CD4-positive, alpha-beta T cell treated with Interleukin-4 for 1 hour (primary cell): ENCODE results near the gene TCL1A.

Experiments used
- DNase-seq, 2 donors: peaks; one replicate each; pipeline ENCODE4 v3.0.0-alpha.2; 2020 to 2022

Gene TCL1A

DNA sequence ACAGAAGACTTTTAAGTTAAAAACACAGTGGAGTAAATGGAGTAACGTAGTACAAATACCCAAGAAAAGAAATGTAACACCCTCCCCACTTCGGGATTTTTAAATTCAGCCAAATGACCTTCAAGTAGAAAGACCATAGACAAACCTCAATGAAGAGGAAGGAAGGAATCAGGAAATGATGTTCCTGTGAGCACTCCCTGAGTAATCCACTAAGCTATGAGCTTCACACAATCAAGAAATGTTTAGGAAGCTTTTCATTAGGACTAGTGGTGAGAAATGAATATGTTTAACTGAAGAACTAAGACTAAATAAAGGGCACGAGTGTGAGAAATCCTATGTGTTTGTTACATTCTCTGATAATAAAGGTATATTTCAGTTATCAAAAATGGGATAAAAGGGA is 10.1 kb downstream of the TCL1A start:
- DNase-seq, result no peak

DNA sequence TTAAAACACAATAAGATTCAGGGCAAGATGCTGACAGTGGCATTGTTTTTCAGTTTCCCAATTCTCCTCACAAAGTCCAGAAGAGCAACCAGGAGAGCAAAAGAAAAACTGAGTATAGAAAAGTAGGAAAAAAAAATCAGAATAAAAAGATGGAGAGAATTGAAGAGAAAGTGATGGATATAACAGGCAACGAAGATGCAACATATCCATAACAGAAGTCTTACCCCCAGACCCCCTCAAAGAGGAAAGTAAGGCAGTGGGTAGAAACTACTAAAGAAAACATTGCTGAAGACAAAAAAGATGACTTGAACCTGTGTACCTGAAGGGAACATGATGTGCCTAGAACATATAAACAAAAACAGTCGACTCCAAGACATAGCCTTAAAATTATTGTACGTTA is 10.6 kb downstream of the TCL1A start:
- no peak for DNase-seq

DNA sequence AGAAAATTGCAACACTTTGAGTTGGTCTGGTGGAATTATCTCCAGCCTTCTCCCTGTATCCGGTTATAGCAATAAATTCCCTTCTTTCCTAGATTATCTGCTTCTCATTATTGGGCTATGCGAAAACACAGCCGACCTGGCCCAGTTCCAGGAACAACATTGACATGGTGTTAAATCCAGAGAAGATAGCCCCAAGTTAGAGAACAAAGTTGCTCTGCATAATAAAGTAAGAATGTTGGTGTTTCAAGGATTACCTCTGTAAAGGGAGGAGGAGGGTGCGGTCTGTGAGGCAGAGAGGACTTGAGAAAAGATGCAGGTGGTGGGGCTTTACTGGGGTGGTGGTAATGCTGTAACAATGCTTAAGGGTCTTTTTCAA is 12.1 kb downstream of the TCL1A start:
- no peak for DNase-seq

DNA sequence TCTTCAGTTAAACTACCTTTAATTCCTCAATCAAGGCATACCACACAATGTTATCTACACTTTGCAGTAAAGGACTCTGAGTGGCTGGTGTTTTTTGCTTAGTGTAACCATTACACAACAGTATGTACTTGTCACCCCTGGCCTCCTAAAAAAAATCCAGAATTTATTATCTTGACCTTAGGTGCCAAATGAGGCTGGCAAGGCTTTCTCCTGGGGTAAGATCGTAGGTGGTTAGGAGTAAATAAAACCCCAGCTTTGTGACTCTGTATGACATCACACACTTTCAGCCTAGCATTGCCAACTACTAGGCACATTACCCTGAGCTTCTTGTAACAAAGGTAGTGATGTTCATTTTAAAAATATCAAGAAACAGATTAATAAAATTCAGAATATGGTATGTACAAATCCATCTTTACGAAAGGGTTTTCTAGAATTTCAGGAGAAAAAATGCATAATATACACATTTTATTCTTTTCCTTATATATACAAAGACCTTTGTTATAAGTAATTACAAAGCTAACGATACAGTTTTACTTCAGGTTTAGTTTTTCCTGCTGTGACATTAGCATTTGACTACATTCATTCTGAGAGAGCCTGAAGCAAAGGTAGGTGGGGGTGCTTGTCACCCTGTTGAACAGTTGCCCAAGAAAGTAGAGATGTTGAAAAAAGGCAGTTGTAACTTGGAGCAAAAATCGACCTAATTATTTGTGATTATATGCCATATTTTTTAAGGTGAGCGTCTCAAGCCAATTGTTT is 13.5 kb downstream of the TCL1A start:
- no peak for DNase-seq

DNA sequence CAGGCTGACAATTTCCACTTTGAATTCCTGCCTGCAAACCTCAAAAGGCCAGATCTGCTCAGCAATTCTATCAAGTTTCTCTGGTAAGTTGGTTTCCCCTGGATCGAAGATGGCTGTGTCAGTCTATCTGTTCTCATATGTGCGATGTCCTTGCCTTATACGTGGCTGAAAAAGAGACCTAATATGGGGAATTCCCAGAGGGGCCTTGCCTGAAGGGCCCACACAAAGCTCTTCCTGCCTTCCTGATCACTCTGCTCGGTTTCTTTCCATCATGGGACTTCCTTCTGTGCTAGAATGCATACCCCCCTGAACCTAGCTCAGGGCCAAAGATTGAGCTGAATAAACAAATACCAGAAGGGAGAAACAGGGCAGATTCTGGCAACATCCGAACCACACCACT is 14.5 kb downstream of the TCL1A start:
- no peak for DNase-seq

DNA sequence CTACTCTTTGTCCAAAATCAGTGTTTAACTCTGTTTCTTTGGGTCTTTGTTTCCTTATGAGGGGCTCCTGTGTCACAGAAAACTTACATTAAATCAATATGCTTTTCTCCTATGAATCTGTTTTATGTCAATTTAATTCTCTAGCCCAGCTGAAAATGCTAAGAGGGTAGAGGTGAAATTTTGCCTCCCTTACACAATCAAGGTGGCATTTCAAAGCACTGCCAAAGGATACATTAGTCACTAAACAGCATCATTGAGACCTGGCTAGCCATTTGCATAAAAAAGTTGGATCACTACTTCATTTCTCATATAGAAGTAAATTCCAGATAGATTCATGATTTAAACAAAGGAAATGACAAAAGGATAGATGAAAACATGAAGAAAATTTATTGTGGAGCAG is 15.6 kb downstream of the TCL1A start:
- DNase-seq, result no peak

DNA sequence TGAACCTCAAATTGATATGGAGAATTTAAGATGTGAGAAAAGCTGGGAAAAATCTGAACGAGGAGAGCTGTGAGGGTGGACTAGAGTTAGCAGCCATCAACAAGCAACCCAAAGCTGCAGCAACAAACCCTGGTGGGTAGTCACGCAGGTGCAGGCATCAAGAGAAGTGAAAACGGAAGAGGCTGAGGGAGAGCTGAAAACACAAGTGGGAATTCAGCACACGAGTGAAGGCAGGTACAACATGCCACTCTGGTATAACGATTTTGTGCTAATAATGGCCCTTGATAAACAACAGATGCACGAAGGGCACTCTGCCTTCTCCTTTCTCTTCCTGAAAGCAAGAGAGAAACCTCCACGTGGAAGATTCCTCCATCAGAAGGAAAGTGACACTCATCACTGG is 16.2 kb downstream of the TCL1A start:
- peak in 1 of 2 donors; percentile 39 for DNase-seq

DNA sequence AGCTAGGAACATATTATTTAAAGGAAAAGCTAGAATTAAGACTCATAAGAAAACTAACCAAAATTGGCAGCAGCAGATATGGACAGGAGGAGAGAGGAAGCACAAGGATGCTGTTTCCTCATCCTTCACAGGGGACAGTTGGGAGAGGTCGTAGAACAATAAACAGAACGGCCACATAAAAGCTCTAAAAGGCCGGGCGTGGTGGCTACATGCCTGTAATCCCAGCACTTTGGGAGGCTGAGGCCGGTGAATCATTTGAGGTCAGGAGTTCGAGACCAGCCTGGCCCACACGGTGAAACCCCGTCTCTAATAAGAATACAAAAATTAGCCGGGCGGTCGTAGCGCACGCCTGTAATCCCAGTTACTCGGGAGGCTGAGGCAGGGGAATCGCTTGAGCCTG is 17.2 kb downstream of the TCL1A start:
- no peak for DNase-seq

DNA sequence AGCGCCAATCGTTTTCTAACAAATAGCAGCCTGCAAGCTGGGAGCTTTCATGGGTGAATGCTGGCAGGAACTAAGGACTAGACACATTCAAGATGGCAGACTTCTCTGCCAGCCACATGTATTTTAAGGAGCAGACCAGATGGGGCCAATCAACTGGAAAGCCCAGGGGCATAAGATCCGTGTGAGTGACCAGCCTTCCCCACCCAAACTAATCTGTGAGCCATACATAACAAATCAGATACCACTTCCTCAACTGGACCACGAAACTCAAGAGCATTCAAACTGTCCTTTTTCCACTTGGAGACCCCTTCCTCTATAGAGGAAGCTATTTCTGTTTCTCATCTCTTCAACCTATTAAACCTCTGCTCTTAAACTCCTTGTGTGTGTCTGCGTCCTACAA is 18.0 kb downstream of the TCL1A start:
- DNase-seq, result peak in 1 of 2 donors; percentile 41

DNA sequence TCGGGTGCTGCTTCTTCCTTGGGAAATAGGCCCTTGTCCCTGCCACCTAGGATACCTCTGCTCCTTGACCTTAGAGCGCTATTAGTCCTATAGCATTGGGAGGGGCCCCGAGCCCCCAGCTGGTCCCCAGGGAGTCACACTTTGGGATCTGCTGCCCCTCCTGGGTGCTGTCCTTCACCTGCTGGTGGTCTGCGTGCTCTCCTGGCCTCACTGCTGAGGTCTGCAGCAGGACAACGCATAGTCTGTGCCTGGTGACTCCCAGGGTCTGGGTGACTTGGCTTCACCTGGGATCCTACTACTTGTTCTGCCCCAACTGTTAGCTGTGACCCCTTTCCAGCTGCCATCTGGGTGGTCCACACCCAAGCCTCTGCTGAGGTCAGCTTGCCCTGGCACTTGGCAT is 18.9 kb downstream of the TCL1A start:
- DNase-seq, result no peak

DNA sequence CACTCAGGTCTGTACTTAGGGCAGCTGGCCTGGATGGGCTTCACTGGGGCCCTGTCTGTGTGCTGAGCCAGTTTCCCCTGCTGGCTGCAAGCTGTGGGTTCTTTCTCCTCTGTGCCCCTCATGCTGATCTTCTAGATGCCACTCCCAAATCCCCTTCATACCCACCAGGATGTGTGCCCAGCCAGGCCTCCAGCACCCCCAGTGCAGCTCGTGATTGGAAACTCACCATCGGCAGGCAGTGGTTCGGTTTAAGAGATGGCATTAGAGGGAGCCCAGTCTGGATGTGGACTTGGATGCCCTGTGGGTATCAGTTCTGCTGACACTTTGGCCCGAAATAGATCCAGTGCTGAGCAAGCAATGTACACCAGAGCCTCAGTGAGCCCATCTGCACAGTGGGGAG is 21.8 kb downstream of the TCL1A start:
- no peak for DNase-seq

DNA sequence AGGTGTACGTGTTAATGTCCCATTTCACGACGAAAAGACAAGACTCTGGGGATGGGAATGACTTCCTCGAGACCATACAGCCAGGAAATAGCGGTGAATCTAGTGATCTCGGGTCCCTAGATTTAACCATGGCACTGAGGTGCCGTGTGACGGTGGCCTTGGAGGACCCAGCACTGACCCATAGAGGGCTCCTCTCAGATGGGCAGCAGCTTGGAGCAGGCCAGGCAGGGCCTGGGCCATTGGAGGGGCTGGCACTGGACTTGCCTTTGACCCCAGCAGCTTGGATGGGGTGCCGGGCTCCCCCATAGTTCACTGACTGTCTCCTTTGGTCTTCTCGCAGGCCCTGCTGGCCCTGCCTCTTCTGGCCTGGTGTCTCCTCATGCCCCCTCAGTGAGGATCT is 22.3 kb downstream of the TCL1A start:
- no peak for DNase-seq

DNA sequence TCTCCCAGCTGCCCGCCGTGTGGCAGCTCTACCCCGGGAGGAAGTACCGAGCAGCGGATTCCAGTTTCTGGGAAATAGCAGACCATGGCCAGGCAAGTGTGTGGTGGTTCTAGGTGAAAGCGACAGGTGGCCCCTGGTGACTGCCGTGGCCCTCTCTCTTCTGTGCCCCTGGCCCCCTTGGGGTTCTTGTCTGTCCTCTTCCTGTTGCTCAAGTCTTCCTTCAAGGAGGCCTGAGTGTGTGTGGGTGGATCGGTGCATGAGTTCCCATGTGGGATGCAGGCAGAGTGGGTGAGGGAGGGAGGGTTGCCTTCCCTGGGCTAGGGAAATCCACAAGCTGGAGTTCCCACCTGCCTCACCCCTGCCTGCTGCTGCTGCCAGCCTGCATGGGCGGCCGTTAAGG is 23.1 kb downstream of the TCL1A start:
- no peak for DNase-seq

DNA sequence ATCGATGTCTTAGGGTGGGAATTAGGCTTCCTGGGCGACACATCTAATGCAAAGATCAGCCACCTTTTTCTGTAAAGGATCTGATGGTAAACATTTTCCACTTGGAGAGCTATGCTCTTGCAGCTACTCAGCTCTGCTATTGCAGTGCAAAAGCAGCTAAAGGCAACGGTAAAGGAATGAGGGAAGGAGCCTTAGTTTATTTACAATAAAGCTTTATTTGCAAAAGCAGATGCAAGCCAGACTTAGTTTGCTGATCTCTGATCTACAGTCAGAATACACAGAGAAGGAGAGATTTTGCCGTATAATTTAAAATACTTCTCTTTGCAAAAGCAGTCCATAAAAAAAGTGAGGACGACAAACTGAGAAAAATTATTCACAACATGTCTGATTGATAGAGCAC is 24.5 kb downstream of the TCL1A start:
- DNase-seq, result no peak

DNA sequence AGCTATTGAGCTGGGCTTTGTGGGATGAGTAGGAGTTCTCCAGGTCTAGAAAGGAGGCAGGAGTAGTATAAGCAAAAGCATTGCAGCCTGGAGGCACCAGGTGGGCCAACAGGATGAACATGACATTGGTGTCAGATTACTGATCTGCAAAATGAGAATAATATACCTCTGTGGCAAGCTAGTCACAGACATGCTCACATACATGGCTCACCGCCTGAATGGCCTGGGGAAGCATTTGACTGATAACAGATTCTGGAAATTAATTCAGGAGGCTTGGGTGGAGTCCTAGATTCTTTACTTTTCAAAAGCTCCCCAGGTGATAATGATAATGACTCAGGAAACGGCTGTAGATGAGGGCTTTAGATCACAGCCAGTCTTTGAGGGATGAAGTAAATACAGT is 27.0 kb downstream of the TCL1A start:
- DNase-seq, result no peak

DNA sequence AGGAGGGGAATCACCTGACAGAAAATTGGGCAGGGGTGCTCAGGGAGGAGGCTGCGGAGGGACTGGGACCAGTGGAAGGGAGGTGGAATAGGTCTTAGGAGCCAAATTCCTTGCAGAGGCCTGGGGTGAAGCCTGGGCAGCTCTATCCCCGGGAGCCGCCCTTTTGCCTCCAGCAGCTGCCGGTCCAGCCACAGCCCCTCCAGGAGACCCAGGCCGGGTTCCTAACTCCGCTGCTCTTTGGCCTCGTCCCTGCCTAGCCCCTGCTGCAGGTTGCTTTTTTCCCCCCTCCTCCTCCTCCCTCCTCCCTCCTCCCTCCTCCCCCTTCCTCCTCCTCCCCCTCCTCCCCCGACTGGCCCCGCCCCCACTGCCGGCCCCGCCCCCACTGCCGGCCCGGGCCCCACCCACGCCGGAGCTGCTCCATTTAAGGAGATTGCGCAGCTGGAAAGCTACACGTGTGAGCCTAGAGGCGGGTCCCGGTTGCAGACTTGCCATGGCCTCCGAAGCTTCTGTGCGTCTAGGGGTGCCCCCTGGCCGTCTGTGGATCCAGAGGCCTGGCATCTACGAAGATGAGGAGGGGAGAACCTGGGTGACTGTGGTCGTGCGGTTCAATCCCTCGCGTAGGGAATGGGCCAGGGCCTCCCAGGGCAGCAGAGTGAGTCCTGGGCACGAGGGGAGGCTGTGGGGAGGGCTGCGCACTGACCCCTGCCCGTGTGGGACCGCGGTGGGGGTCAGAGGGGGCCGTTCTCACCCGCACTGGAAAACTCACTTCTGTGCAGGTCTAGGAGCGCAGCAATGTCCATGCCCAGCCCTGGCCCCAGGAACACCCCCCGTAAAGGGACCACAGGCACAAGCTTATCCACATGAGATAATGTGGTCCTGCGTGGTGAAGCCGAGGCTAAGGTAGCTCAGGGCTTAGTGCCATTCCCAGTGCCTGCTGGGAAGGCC is 27.7 kb downstream of the TCL1A start, which contains the start of gene TCL1B:
TSS of gene TCL1B (plus strand) at position 449 of the 945 bp plus-strand sequence. CDS start at position 491, 42 bp downstream.
- no peak for DNase-seq

DNA sequence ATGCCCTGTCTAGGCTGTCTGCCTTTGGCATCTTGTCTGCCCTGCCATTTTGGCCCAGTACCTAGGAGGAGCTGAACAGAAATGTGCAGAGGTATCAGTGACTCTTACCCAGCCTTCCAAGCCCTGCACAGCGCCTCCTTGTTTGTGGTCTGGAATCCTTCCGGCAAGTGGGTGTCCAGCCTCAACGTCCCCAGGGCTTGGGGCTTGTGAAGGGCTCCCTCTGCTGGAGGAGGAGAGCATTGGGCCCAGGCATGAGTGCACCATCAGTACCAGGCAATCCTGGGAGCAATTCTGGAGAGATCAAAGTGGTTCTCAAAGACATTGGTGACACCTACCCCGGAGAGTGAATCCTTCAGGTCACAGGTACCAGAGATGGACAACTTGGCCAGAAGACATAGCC is 30.1 kb downstream of the TCL1A start:
- peak in 1 of 2 donors; percentile 19 for DNase-seq

DNA sequence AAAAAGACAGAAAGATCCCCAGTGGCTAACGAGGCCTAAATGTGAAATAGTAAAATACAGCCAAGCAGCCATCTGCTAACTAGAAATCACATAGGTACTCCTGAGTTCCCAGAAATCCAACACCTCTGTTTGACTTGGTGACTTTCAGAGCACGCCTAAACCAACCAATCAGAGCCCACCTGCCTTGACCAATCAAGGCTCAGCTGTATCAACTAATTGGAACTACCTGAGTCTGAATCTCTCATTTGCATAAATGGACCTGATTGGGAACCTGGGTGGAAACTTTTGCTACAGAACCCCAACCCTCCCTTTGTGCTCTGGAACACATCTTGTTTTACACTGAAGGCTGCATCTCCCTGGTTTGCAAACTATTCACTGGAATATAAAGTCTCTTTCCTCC is 32.8 kb downstream of the TCL1A start:
- DNase-seq, result no peak

DNA sequence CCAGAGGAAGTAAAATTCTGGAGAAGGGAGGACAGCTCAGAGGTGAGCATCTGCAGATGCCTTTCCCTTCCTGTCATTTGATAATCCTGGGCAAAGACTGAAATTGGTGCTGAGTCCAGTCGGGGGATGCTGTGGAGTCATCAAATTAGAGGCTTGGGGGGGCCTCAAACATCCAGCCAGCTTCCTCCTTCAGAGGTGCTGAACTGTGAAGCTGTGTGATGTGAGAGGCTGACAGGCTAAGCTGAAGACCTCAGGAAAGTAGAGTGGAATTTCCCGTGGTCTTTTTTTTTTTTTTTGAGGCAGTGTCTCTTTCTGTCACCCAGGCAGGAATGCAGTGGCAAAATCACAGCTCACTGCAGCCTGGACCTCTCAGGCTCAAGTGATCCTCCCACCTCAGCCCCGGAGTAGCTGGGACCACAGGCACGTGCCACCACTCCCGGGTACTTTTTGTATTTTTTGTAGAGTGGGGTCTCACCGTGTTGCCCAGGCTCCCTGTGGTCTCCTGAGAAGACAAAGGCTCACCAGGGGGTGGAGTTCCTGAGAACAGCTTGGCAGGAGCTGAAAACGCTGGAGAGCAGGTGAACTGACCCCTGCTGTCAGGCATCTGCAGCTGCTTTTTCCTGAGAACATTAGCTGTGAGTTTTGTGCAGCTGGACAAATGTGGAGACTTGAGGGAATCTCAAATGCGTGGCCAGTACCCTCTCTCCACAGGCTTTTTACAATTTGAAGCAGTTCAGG is 33.8 kb downstream of the TCL1A start:
- DNase-seq, result no peak

DNA sequence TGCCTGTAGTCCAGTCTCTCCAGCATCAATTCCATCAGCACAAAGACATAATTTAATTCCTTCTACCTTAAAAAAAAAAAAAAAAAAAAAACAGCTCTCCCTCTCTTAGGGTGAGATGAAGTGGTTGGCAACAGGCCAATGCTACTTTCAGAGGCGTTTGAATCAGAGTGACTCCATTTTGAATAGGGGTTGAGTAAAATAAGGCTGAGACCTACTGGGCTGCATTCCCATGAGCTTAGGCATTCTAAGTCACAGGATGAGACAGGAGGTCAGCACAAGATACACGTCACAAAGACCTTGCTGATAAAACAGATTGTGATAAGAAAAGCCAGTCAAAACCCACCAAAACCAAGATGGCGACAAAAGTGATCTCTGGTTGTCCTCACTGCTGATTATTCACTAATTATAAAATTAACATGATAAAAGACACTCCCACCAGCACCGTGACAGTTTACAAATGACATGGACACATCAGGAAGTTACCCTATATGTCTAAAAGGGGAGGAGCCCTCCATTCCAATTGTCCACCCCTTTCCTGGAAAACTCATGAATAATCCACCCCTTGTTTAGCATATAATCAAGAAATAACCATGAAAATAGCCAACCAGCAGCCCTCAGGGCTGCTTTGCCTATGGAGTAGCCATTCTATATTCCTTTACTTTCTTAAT is 34.6 kb downstream of the TCL1A start:
- DNase-seq, result no peak

DNA sequence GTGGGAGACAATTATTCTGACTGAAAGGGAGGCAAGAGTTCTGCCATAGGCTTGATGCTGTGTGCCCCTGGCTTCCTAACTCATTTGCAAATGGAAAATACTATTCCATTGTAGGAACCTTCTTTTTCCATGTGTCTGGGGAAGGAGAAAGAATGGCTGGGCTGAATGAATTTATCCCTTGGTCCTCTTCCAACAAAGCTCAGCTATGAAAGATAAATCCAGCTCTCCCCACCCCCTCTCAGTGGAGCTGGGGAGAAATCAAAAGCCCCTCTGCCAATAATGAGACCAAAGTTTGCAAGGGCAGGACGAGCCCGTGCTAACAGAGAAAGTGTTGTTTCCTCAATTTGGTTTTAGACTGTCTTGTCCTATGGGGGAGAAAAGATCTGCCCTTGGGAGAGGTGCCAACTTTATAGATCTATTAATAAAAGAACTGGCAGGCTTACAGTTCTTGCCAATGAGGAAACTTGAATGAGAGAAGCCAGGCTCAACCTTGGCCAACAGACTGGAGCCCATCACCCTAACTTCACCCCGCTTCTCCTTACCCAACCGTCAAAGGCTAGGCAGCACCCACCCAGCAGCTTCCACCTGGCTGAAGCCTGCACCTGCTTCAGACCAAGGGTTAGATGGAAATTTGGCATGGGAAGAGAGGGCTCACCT is 36.6 kb downstream of the TCL1A start:
- no peak for DNase-seq

DNA sequence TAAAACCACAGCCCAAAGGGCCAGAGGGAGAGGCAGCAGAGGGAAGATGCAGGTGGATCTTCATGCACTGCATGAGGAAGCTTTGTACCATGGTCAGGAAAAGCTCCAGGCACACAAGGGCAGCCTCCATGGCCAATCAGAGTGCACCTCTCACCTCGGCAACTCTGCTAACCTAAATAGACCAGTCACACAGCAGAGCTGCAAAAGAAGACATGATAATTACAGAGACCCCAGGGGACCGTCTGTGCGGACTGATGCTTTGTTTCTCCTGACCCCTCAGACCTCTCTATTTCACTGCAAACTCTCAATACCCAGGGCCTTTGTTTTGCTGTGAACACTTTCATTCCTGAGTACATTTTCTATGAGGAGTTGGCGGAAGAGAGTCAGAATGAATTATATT is 38.4 kb downstream of the TCL1A start:
- DNase-seq, result no peak
